Measurements from ENCODE around the gene TNIK.

GRCh38 chr3:171221597-171221996 is 238.6 kb downstream of the TNIK start:
- no peak for TF ChIP-seq CTCF (IDR thresholded peaks at IDR 0.05)
- no peak for TF ChIP-seq POLR2A (IDR thresholded peaks at IDR 0.05)

Data from prostate gland (tissue), 2 donors.